B cell (primary cell): ENCODE measurements around the gene HLX. TPM values are rescaled to one million over a fixed set of nuclear protein-coding genes. Genes with fewer than 3 reads are reported as not detected.

Experiments
- ATAC-seq: fragments of 200-7000 bp; cut with Tn5 transposase; one replicate; pipeline ENCODE4 v1.10.0; 2021; ENCODE audit warnings: low read depth, mild to moderate bottlenecking, moderate number of reproducible peaks, moderate library complexity
- CTCF ChIA-PET: fragments of 350-600 bp; sonication (Branson Sonifier 250); formaldehyde crosslinking; loops from one replicate; lab custom pipeline; 2021; ENCODE audit warnings: antibody characterized with exemption, inconsistent platforms; lab: Charles Lee
- POLR2A ChIA-PET: fragments of 350-600 bp; sonication (Branson Sonifier 250); formaldehyde crosslinking; loops from one replicate; lab custom pipeline; 2021; ENCODE audit warnings: antibody characterized with exemption; lab: Charles Lee
- DNase-seq: peaks from one replicate; pipeline ENCODE4 v3.0.0; 2013
- H2AFZ ChIP-seq: 2 replicates; pipeline ENCODE4 v1.6.1; 2012; ENCODE audit warnings: mild to moderate bottlenecking, low read depth, low read length; ENCODE audit not compliant: insufficient read depth, poor library complexity, severe bottlenecking
- H3K27ac ChIP-seq, 2 donors: 1 replicate in 1 of 2; 2 replicates in 1 of 2; pipeline ENCODE4 v1.5.1; 2012 to 2013; ENCODE audit warnings: low read length in 2 of 2, mild to moderate bottlenecking in 2 of 2, moderate library complexity in 1 of 2
- H3K27me3 ChIP-seq, 4 experiments: fragments of 200-600 bp in 1 of 4; sonication (generic) in 1 of 4; replicated peaks in 1 of 4; 1 replicate in 2 of 4; 2 replicates in 2 of 4; pipeline versions ENCODE4 v1.6.1 to v1.7.0; 2013 to 2016; ENCODE audit warnings: low read length in 3 of 4, mild to moderate bottlenecking in 2 of 4, mixed read lengths in 1 of 4, moderate library complexity in 1 of 4; ENCODE audit not compliant: insufficient read depth in 4 of 4, control insufficient read depth in 3 of 4; ENCODE audit errors: control extremely low read depth in 1 of 4
- H3K36me3 ChIP-seq, 2 experiments: replicated peaks in 1 of 2; 1 replicate in 1 of 2; 2 replicates in 1 of 2; pipeline versions ENCODE4 v1.6.1 to v1.7.1; 2013; ENCODE audit warnings: low read length in 1 of 2; ENCODE audit not compliant: insufficient read depth in 2 of 2, control insufficient read depth in 1 of 2; ENCODE audit errors: control extremely low read depth in 1 of 2, extremely low read depth in 1 of 2
- H3K4me1 ChIP-seq, 2 donors: fragments of 200-600 bp in 1 of 2; sonication (generic) in 1 of 2; 1 replicate in 1 of 2; 2 replicates in 1 of 2; pipeline versions ENCODE4 v1.5.1 to v1.6.1; 2013 to 2017; ENCODE audit warnings: low read length in 2 of 2; ENCODE audit not compliant: control insufficient read depth in 2 of 2, insufficient read depth in 2 of 2
- H3K4me2 ChIP-seq: replicated peaks from 2 replicates; pipeline ENCODE3; 2012; ENCODE audit warnings: mild to moderate bottlenecking, low read depth, low read length; ENCODE audit not compliant: poor library complexity, severe bottlenecking
- H3K4me3 ChIP-seq, 5 experiments: fragments of 200-600 bp in 1 of 5; sonication (generic) in 1 of 5; 1 replicate in 3 of 5; 2 replicates in 2 of 5; pipeline versions ENCODE4 v1.5.1 to v1.7.0; 2011 to 2016; ENCODE audit warnings: low read length in 4 of 5, mild to moderate bottlenecking in 4 of 5, low read depth in 2 of 5, control low read depth in 1 of 5, moderate library complexity in 1 of 5; ENCODE audit not compliant: insufficient read depth in 1 of 5; ENCODE audit errors: control extremely low read depth in 1 of 5, extremely low read depth in 1 of 5
- H3K79me2 ChIP-seq: fragments of 200-600 bp; sonication (generic); one replicate; pipeline ENCODE4 v1.6.0; 2016; ENCODE audit warnings: low read length; ENCODE audit not compliant: control insufficient read depth, insufficient read depth
- H3K9ac ChIP-seq: fragments of 200-600 bp; sonication (generic); 2 replicates; pipeline ENCODE4 v1.6.1; 2017; ENCODE audit warnings: mild to moderate bottlenecking, low read length, moderate library complexity
- H3K9me3 ChIP-seq, 3 donors: one replicate each; pipeline versions ENCODE4 v1.6.1 to v1.7.1; 2013; ENCODE audit warnings: low read length in 2 of 3; ENCODE audit not compliant: control insufficient read depth in 2 of 3, insufficient read depth in 1 of 3; ENCODE audit errors: control extremely low read depth in 1 of 3
- H4K20me1 ChIP-seq: 2 replicates; pipeline ENCODE4 v1.6.0; 2012; ENCODE audit warnings: mild to moderate bottlenecking, low read length; ENCODE audit not compliant: insufficient read depth, control insufficient read depth, poor library complexity, severe bottlenecking
- H3K27ac Mint-ChIP-seq: one replicate; pipeline ENCODE4 v1.8.0; 2021; ENCODE audit warnings: mixed read lengths
- H3K27me3 Mint-ChIP-seq: one replicate; pipeline ENCODE4 v1.8.0; 2021; ENCODE audit warnings: mixed read lengths
- H3K4me1 Mint-ChIP-seq: one replicate; pipeline ENCODE4 v1.8.0; 2021; ENCODE audit warnings: mixed read lengths
- H3K4me3 Mint-ChIP-seq: one replicate; pipeline ENCODE4 v1.8.0; 2021; ENCODE audit warnings: mixed read lengths
- H3K9me3 Mint-ChIP-seq: one replicate; pipeline ENCODE4 v1.8.0; 2022; ENCODE audit warnings: mixed read lengths; ENCODE audit not compliant: insufficient read depth
- EZH2 ChIP-seq: IDR thresholded peaks from 2 replicates; pipeline ENCODE4 v1.6.1; 2012; ENCODE audit warnings: borderline replicate concordance, low read depth, mild to moderate bottlenecking, moderate library complexity, low read length; ENCODE audit not compliant: insufficient read depth, poor library complexity, severe bottlenecking
- WGBS: methylation state at CpG from one replicate; pipeline ENCODE4 v1.1.5; 2013; ENCODE audit warnings: missing lambda C conversion rate; ENCODE audit not compliant: insufficient coverage; 5-methylcytosine and 5-hydroxymethylcytosine counted together
- intact Hi-C: fragments of 100-400 bp; cut with micrococcal nuclease; formaldehyde crosslinking; loops from one replicate; pipeline ENCODE4 v1.10.0; 2022
- polyA plus RNA-seq: library from polyadenylated mRNA; depleted of rRNA; stranded (reverse); fragments of >200 nt; gene quantifications from 2 replicates; pipeline ENCODE4 v1.2.3, GENCODE V29; 2012
- total RNA-seq, 2 donors: library from RNA; stranded (reverse); fragments of 120-200 nt in 1 of 2; gene quantifications; 1 replicate in 1 of 2; 2 replicates in 1 of 2; pipeline versions ENCODE4 v1.2.3 to v1.2.4, GENCODE V29; 2013 to 2022
- TF ChIP-seq, protein P1 (sequence below): fragments of 200-600 bp; IDR thresholded peaks from one replicate; pipeline ENCODE4 v1.8.0; 2022; ENCODE audit warnings: antibody characterized with exemption, mild to moderate bottlenecking

HLX gene
- total and polyA plus RNA-seq, 2 donors (not counting 1 experiment from before 2014, with no cell fraction given), result 3.4 to 9.1 TPM

GRCh38 chr1:220884109-220884980 lies 5.1 kb downstream of the HLX start:
- Histone ChIP-seq H3K27me3 (peaks cover 0 to 61% (median 34%) of the 10 kb centered on the region in 4 experiments), H3K79me2 (no peaks in the 10 kb centered on the region), H3K4me3 (no peak overlapping the region), H3K4me2 (no peak overlapping the region), H3K4me1 (peaks cover 29 to 34% of the 10 kb centered on the region in 2 donors), H3K9me3 (peaks cover 0 to 32% (median 0%) of the 10 kb centered on the region in 3 donors), H4K20me1 (no peaks in the 10 kb centered on the region), H3K9ac (no peak overlapping the region), H3K27ac (no peak overlapping the region), H2AFZ (no peak overlapping the region), H3K36me3 (no peaks in the 10 kb centered on the region)
- H3K4me1 Mint-ChIP-seq, result peaks cover 34% of the 10 kb centered on the region
- TF ChIP-seq, protein P1, sequence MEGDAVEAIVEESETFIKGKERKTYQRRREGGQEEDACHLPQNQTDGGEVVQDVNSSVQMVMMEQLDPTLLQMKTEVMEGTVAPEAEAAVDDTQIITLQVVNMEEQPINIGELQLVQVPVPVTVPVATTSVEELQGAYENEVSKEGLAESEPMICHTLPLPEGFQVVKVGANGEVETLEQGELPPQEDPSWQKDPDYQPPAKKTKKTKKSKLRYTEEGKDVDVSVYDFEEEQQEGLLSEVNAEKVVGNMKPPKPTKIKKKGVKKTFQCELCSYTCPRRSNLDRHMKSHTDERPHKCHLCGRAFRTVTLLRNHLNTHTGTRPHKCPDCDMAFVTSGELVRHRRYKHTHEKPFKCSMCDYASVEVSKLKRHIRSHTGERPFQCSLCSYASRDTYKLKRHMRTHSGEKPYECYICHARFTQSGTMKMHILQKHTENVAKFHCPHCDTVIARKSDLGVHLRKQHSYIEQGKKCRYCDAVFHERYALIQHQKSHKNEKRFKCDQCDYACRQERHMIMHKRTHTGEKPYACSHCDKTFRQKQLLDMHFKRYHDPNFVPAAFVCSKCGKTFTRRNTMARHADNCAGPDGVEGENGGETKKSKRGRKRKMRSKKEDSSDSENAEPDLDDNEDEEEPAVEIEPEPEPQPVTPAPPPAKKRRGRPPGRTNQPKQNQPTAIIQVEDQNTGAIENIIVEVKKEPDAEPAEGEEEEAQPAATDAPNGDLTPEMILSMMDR, result no peak
- no peak for TF ChIP-seq EZH2
- no peak for DNase-seq
- POLR2A ChIA-PET, result no interaction called here
- peaks cover 34% of the 10 kb centered on the region for H3K27me3 Mint-ChIP-seq
- CTCF ChIA-PET, result no interaction called here
- H3K27ac Mint-ChIP-seq, result no peak overlapping the region
- 98% methylated on average over 58 of the region's 59 CpGs for WGBS
- ATAC-seq, result no peak
- H3K9me3 Mint-ChIP-seq, result no peaks in the 10 kb centered on the region
- H3K4me3 Mint-ChIP-seq, result no peak overlapping the region
- intact Hi-C loops, result no loop called here
